ENCODE measurements around the gene THUMPD3. TPM values are rescaled to one million over a fixed set of nuclear protein-coding genes. Genes with fewer than 3 reads are reported as not detected.

Gene THUMPD3
- polyA plus RNA-seq, 4 donors: 16.2 to 36.6 (median 25.4) TPM

DNA sequence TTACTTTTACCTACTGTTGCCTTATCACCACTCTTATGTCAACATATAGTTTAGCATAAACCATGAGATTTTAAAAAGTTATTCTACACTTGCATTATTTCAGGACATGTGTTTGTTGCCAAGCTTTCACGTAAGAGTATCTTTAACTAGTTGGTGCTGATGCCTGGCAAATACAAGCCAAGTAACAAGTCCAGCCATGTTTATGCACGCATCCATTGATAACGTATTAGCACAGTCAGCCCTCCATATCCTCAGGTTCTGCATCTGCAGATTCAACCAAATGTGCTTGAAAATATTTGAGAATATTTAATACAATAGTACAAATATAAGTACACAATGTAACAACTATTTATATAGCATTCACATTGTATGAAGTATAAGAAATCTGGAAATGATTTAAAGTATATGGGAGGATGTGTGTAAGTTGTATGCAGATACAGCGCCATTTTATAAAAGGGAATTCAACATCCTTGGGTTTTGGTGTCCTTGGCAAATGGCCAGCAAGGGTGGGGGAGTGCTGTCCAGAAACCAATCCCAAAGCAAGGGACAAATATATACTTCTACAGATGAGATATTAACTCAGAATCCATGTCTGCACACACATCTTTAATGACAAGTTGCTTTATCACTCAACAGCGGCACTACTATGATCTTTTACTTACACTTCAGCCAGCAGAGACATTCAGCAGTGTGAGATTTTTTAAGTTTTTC, 25.9 kb downstream of the THUMPD3 start:
- FAIRE-seq (no peak), DNase-seq (no peak)
- H3K4me3 ChIP-seq (ENCODE audit: low read depth in 1 of 3, low read length in 3 of 3): no peak overlapping the region
- H3K4me1 ChIP-seq (ENCODE audit: control insufficient read depth in 3 of 3, insufficient read depth in 2 of 3, low read depth in 1 of 3, low read length in 2 of 3): peaks cover 0 to 5% (median 0%) of the 10 kb centered on the region in 3 donors
- H3K27me3 ChIP-seq (ENCODE audit: control insufficient read depth in 3 of 3, insufficient read depth in 3 of 3, low read length in 3 of 3): no peaks in the 10 kb centered on the region
- H3K9me3 ChIP-seq (ENCODE audit: control insufficient read depth in 2 of 2, insufficient read depth in 1 of 2, low read depth in 1 of 2, low read length in 1 of 2): no peaks in the 10 kb centered on the region
- H3K27ac ChIP-seq (ENCODE audit: low read depth in 1 of 3, low read length in 2 of 3): no peak overlapping the region
- H3K36me3 ChIP-seq (ENCODE audit: control insufficient read depth in 3 of 3, insufficient read depth in 2 of 3, low read depth in 1 of 3, low read length in 3 of 3): peaks cover 21 to 35% (median 31%) of the 10 kb centered on the region in 3 donors
- WGBS, 3 donors: 92 to 96% (median 92%) methylated on average over 5 of the region's 5 CpGs

GRCh38 chr3:9390265-9390888, 27.5 kb downstream of the THUMPD3 start:
- Histone ChIP-seq H3K4me1 (ENCODE audit: control insufficient read depth in 3 of 3, insufficient read depth in 2 of 3, low read depth in 1 of 3, low read length in 2 of 3) (peaks cover 0 to 12% (median 6%) of the 10 kb centered on the region in 3 donors), H3K9me3 (ENCODE audit: control insufficient read depth in 2 of 2, insufficient read depth in 1 of 2, low read depth in 1 of 2, low read length in 1 of 2) (no peaks in the 10 kb centered on the region), H3K36me3 (ENCODE audit: control insufficient read depth in 3 of 3, insufficient read depth in 2 of 3, low read depth in 1 of 3, low read length in 3 of 3) (peaks cover 15 to 31% (median 25%) of the 10 kb centered on the region in 3 donors), H3K4me3 (ENCODE audit: low read depth in 1 of 3, low read length in 3 of 3) (no peak overlapping the region), H3K27me3 (ENCODE audit: control insufficient read depth in 3 of 3, insufficient read depth in 3 of 3, low read length in 3 of 3) (no peaks in the 10 kb centered on the region), H3K27ac (ENCODE audit: low read depth in 1 of 3, low read length in 2 of 3) (no peak overlapping the region)
- DNase-seq: no peak
- 92 to 96% (median 94%) methylated on average over 5 of the region's 5 CpGs for WGBS, 3 donors
- FAIRE-seq: no peak

- Histone ChIP-seq H3K36me3 (ENCODE audit: control insufficient read depth in 3 of 3, insufficient read depth in 2 of 3, low read depth in 1 of 3, low read length in 3 of 3) (peaks cover 15 to 28% (median 25%) of the 10 kb centered on the region in 3 donors), H3K4me3 (ENCODE audit: low read depth in 1 of 3, low read length in 3 of 3) (no peak overlapping the region), H3K4me1 (ENCODE audit: control insufficient read depth in 3 of 3, insufficient read depth in 2 of 3, low read depth in 1 of 3, low read length in 2 of 3) (peaks cover 0 to 12% (median 9%) of the 10 kb centered on the region in 3 donors), H3K9me3 (ENCODE audit: control insufficient read depth in 2 of 2, insufficient read depth in 1 of 2, low read depth in 1 of 2, low read length in 1 of 2) (no peaks in the 10 kb centered on the region), H3K27me3 (ENCODE audit: control insufficient read depth in 3 of 3, insufficient read depth in 3 of 3, low read length in 3 of 3) (no peaks in the 10 kb centered on the region), H3K27ac (ENCODE audit: low read depth in 1 of 3, low read length in 2 of 3) (no peak overlapping the region)
- FAIRE-seq (no peak), DNase-seq (no peak)
- 3 to 19% (median 16%) methylated on average over 1 of the region's 1 CpG for WGBS, 3 donors
These were observed 29.2 kb downstream of the THUMPD3 start for GRCh38 chr3:9392041-9392440.

- DNase-seq (no peak), FAIRE-seq (no peak)
- Histone ChIP-seq H3K4me1 (ENCODE audit: control insufficient read depth in 3 of 3, insufficient read depth in 2 of 3, low read depth in 1 of 3, low read length in 2 of 3) (peaks cover 2 to 17% (median 12%) of the 10 kb centered on the region in 3 donors), H3K27me3 (ENCODE audit: control insufficient read depth in 3 of 3, insufficient read depth in 3 of 3, low read length in 3 of 3) (no peaks in the 10 kb centered on the region), H3K36me3 (ENCODE audit: control insufficient read depth in 3 of 3, insufficient read depth in 2 of 3, low read depth in 1 of 3, low read length in 3 of 3) (peaks cover 3 to 15% (median 12%) of the 10 kb centered on the region in 3 donors), H3K4me3 (ENCODE audit: low read depth in 1 of 3, low read length in 3 of 3) (peak overlapping the region; percentile 69 to 92 (median 82)), H3K27ac (ENCODE audit: low read depth in 1 of 3, low read length in 2 of 3) (peak overlapping the region; percentile 95 to 98 (median 97)), H3K9me3 (ENCODE audit: control insufficient read depth in 2 of 2, insufficient read depth in 1 of 2, low read depth in 1 of 2, low read length in 1 of 2) (no peaks in the 10 kb centered on the region)
- 2 to 5% (median 4%) methylated on average over 15 of the region's 15 CpGs for WGBS, 3 donors
These were observed 32.9 kb downstream of the THUMPD3 start for GRCh38 chr3:9395570-9396300.

DNA sequence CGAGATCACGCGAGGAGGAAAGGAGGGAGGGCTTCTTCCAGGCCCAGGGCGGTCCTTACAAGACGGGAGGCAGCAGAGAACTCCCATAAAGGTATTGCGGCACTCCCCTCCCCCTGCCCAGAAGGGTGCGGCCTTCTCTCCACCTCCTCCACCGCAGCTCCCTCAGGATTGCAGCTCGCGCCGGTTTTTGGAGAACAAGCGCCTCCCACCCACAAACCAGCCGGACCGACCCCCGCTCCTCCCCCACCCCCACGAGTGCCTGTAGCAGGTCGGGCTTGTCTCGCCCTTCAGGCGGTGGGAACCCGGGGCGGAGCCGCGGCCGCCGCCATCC, 33.4 kb downstream of the THUMPD3 start:
- no peaks in the 10 kb centered on the region for H3K27me3 ChIP-seq (ENCODE audit: control insufficient read depth in 3 of 3, insufficient read depth in 3 of 3, low read length in 3 of 3)
- WGBS, 3 donors: 0 to 1% (median 0%) methylated on average over 21 to 25 of the region's 25 CpGs
- H3K36me3 ChIP-seq (ENCODE audit: control insufficient read depth in 3 of 3, insufficient read depth in 2 of 3, low read depth in 1 of 3, low read length in 3 of 3): peaks cover 3 to 10% (median 8%) of the 10 kb centered on the region in 3 donors
- DNase-seq (peak; percentile 93 to 96), FAIRE-seq (no peak)
- no peaks in the 10 kb centered on the region for H3K9me3 ChIP-seq (ENCODE audit: control insufficient read depth in 2 of 2, insufficient read depth in 1 of 2, low read depth in 1 of 2, low read length in 1 of 2)
- peaks cover 2 to 20% (median 12%) of the 10 kb centered on the region in 3 donors for H3K4me1 ChIP-seq (ENCODE audit: control insufficient read depth in 3 of 3, insufficient read depth in 2 of 3, low read depth in 1 of 3, low read length in 2 of 3)
- H3K4me3 ChIP-seq (ENCODE audit: low read depth in 1 of 3, low read length in 3 of 3): peak overlapping the region; percentile 69 to 92 (median 82)
- peak overlapping the region; percentile 95 to 98 (median 97) for H3K27ac ChIP-seq (ENCODE audit: low read depth in 1 of 3, low read length in 2 of 3)

GRCh38 chr3:9396632-9397331, 33.9 kb downstream of the THUMPD3 start:
- H3K4me3 ChIP-seq (ENCODE audit: low read depth in 1 of 3, low read length in 3 of 3): peak overlapping the region; percentile 69 to 92 (median 82)
- H3K36me3 ChIP-seq (ENCODE audit: control insufficient read depth in 3 of 3, insufficient read depth in 2 of 3, low read depth in 1 of 3, low read length in 3 of 3): peaks cover 3 to 8% (median 5%) of the 10 kb centered on the region in 3 donors
- H3K9me3 ChIP-seq (ENCODE audit: control insufficient read depth in 2 of 2, insufficient read depth in 1 of 2, low read depth in 1 of 2, low read length in 1 of 2): no peaks in the 10 kb centered on the region
- no peaks in the 10 kb centered on the region for H3K27me3 ChIP-seq (ENCODE audit: control insufficient read depth in 3 of 3, insufficient read depth in 3 of 3, low read length in 3 of 3)
- peaks cover 2 to 24% (median 12%) of the 10 kb centered on the region in 3 donors for H3K4me1 ChIP-seq (ENCODE audit: control insufficient read depth in 3 of 3, insufficient read depth in 2 of 3, low read depth in 1 of 3, low read length in 2 of 3)
- FAIRE-seq: no peak
- H3K27ac ChIP-seq (ENCODE audit: low read depth in 1 of 3, low read length in 2 of 3): peak overlapping the region; percentile 95 to 98 (median 97)
- DNase-seq: peak; percentile 98 to 99
- 0 to 1% (median 1%) methylated on average over 66 to 71 of the region's 71 CpGs for WGBS, 3 donors

- H3K27me3 ChIP-seq (ENCODE audit: control insufficient read depth in 3 of 3, insufficient read depth in 3 of 3, low read length in 3 of 3): no peaks in the 10 kb centered on the region
- peaks cover 3 to 8% (median 4%) of the 10 kb centered on the region in 3 donors for H3K36me3 ChIP-seq (ENCODE audit: control insufficient read depth in 3 of 3, insufficient read depth in 2 of 3, low read depth in 1 of 3, low read length in 3 of 3)
- DNase-seq: peak; percentile 98
- no peak for FAIRE-seq
- peak within 1 kb of the TSS; percentile 90 to 100 (median 99) for H3K4me3 ChIP-seq (ENCODE audit: low read depth in 1 of 3, low read length in 3 of 3)
- no peaks in the 10 kb centered on the region for H3K9me3 ChIP-seq (ENCODE audit: control insufficient read depth in 2 of 2, insufficient read depth in 1 of 2, low read depth in 1 of 2, low read length in 1 of 2)
- H3K27ac ChIP-seq (ENCODE audit: low read depth in 1 of 3, low read length in 2 of 3): peak within 1 kb of the TSS; percentile 95 to 99 (median 99)
- WGBS, 3 donors: 0 to 1% (median 1%) methylated on average over 37 to 62 of the region's 63 CpGs
- H3K4me1 ChIP-seq (ENCODE audit: control insufficient read depth in 3 of 3, insufficient read depth in 2 of 3, low read depth in 1 of 3, low read length in 2 of 3): peaks cover 2 to 30% (median 15%) of the 10 kb centered on the region in 3 donors
These were observed 34.6 kb downstream of the THUMPD3 start, which contains the start of gene SETD5 for GRCh38 chr3:9397332-9397905. TSS of gene SETD5 (plus strand) at chr3:9397615. CDS start at chr3:9428939, 31,324 bp downstream.
